ENCODE results near the gene KIFC1. TPM values are rescaled to one million over a fixed set of nuclear protein-coding genes. Genes with fewer than 3 reads are reported as not detected.

Gene KIFC1
- total RNA-seq, 2 experiments from 2014 or later: 1.2 to 1.6 TPM

GRCh38 chr6:33407132-33407718, 15.6 kb downstream of the KIFC1 start:
- Histone ChIP-seq H3K9me3 (ENCODE audit: control insufficient read depth in 1 of 2, insufficient read depth in 1 of 2, low read length in 2 of 2) (no peaks in the 10 kb centered on the region), H3K36me3 (ENCODE audit: insufficient read depth, low read length) (peaks cover 2% of the 10 kb centered on the region), H3K4me1 (ENCODE audit: insufficient read depth, low read length) (peaks cover 39% of the 10 kb centered on the region), H3K4me3 (ENCODE audit: low read length) (no peak overlapping the region), H3K27me3 (ENCODE audit: control insufficient read depth in 1 of 2, insufficient read depth in 2 of 2, low read length in 2 of 2) (no peaks in the 10 kb centered on the region), H3K27ac (ENCODE audit: low read depth in 1 of 2, low read length in 2 of 2) (no peak overlapping the region)
- no peak for TF ChIP-seq CTCF (IDR thresholded peaks at IDR 0.05)
- POLR2A ChIA-PET: interaction anchor here (0.6 kb wide), 1 partner anchor 9 kb away, joined by 3 read pairs; no protein-coding TSS in a partner anchor
- Mint-ChIP-seq H3K27me3 (no peaks in the 10 kb centered on the region), H3K9me3 (no peaks in the 10 kb centered on the region), H3K4me1 (ENCODE audit: low read depth) (peaks cover 27% of the 10 kb centered on the region), H3K36me3 (ENCODE audit: low read depth) (peaks cover 15% of the 10 kb centered on the region), H3K27ac (peak overlapping the region; percentile 63), H3K4me3 (peak overlapping the region; percentile 63)
- DNase-seq: peak in 2 of 14 experiments; percentile 48 to 56
- CTCF ChIA-PET: interaction anchor here (0.6 to 2.4 kb wide), 5 partner anchors 15 to 174 kb away, joined by 3 to 8 read pairs (median 3); partner anchors contain the start of gene KIFC1
- intact Hi-C loops (cut with DNase I, micrococcal nuclease): loop anchor here in 1 of 2 experiments (5.0 kb wide), 1 partner anchor 130 kb away; the partner anchor contains the start of gene B3GALT4
- ATAC-seq (ENCODE audit: poor library complexity): no peak

GRCh38 chr6:33410050-33410710, 18.6 kb downstream of the KIFC1 start:
- CTCF ChIA-PET: interaction anchor here (1.0 to 2.7 kb wide), 4 partner anchors 16 to 65 kb away, joined by 3 to 10 read pairs (median 5); no protein-coding TSS in a partner anchor
- Histone ChIP-seq H3K27me3 (ENCODE audit: control insufficient read depth in 1 of 2, insufficient read depth in 2 of 2, low read length in 2 of 2) (no peaks in the 10 kb centered on the region), H3K9me3 (ENCODE audit: control insufficient read depth in 1 of 2, insufficient read depth in 1 of 2, low read length in 2 of 2) (no peaks in the 10 kb centered on the region), H3K4me3 (ENCODE audit: low read length) (peak overlapping the region; percentile 81), H3K4me1 (ENCODE audit: insufficient read depth, low read length) (peaks cover 64% of the 10 kb centered on the region), H3K36me3 (ENCODE audit: insufficient read depth, low read length) (peaks cover 32% of the 10 kb centered on the region), H3K27ac (ENCODE audit: low read depth in 1 of 2, low read length in 2 of 2) (peak overlapping the region; percentile 95 to 99)
- ATAC-seq (ENCODE audit: poor library complexity) (peak; percentile 71), DNase-seq (peak; percentile 92 to 99 (median 98))
- H3K9me3 Mint-ChIP-seq: no peaks in the 10 kb centered on the region
- H3K4me1 Mint-ChIP-seq (ENCODE audit: low read depth): peaks cover 57% of the 10 kb centered on the region
- no peak for TF ChIP-seq CTCF (IDR thresholded peaks at IDR 0.05)
- no peaks in the 10 kb centered on the region for H3K27me3 Mint-ChIP-seq
- POLR2A ChIA-PET: interaction anchor here (0.5 to 2.8 kb wide), 17 partner anchors 9 to 438 kb away, joined by 3 to 19 read pairs (median 4); partner anchors contain the start of genes B3GALT4, BAK1, CUTA and RPS18
- peaks cover 44% of the 10 kb centered on the region for H3K36me3 Mint-ChIP-seq (ENCODE audit: low read depth)
- peak overlapping the region; percentile 95 for H3K4me3 Mint-ChIP-seq
- peak overlapping the region; percentile 98 for H3K27ac Mint-ChIP-seq
- intact Hi-C loops (cut with DNase I, micrococcal nuclease): loop anchor here (1.0 to 5.0 kb wide), 6 partner anchors 8 to 208 kb away; partner anchors contain the start of genes CUTA (in 1 of the 2), HSD17B8 (in 1 of the 2), KIFC1 (in 1 of the 2) and RXRB (in 1 of the 2)
